Osteocyte (in vitro differentiated cells): Measurements from ENCODE around the gene PHKA1. TPM values are rescaled to one million over a fixed set of nuclear protein-coding genes. Genes with fewer than 3 reads are reported as not detected.

Experiments used
- DNase-seq: peaks from one replicate; pipeline ENCODE4 v3.0.0; 2021; ENCODE audit warnings: mixed read lengths; ENCODE audit not compliant: unreplicated experiment; ENCODE audit errors: extremely low spot score
- H3K27ac Mint-ChIP-seq: one replicate; pipeline ENCODE4 v1.8.0; 2021; ENCODE audit warnings: mild to moderate bottlenecking, mixed read lengths; ENCODE audit not compliant: unreplicated experiment
- H3K27me3 Mint-ChIP-seq: one replicate; pipeline ENCODE4 v1.8.0; 2021; ENCODE audit warnings: mixed read lengths; ENCODE audit not compliant: unreplicated experiment
- H3K36me3 Mint-ChIP-seq: one replicate; pipeline ENCODE4 v1.8.0; 2021; ENCODE audit warnings: mixed read lengths; ENCODE audit not compliant: unreplicated experiment
- H3K4me1 Mint-ChIP-seq: one replicate; pipeline ENCODE4 v1.8.0; 2021; ENCODE audit warnings: mixed read lengths; ENCODE audit not compliant: unreplicated experiment
- H3K4me3 Mint-ChIP-seq: one replicate; pipeline ENCODE4 v1.8.0; 2021; ENCODE audit warnings: mild to moderate bottlenecking, moderate library complexity, mixed read lengths; ENCODE audit not compliant: unreplicated experiment
- H3K9me3 Mint-ChIP-seq: one replicate; pipeline ENCODE4 v1.8.0; 2021; ENCODE audit warnings: mixed read lengths; ENCODE audit not compliant: unreplicated experiment
- total RNA-seq: library from RNA; stranded (reverse); gene quantifications from 2 replicates; pipeline ENCODE4 v1.2.1, GENCODE V29; 2021
- TF ChIP-seq, protein P1 (sequence below): fragments of 200-600 bp; sonication (generic); IDR thresholded peaks from 2 replicates; pipeline ENCODE4 v1.5.0; 2021; ENCODE audit warnings: antibody characterized with exemption, mild to moderate bottlenecking, moderate library complexity

PHKA1 gene
- total RNA-seq, 1 donor from 2014 or later = 2.6 TPM

- H3K4me3 Mint-ChIP-seq = no peak overlapping the region
- no peaks in the 10 kb centered on the region for H3K27me3 Mint-ChIP-seq
- no peaks in the 10 kb centered on the region for H3K4me1 Mint-ChIP-seq
- DNase-seq = no peak
- no peaks in the 10 kb centered on the region for H3K36me3 Mint-ChIP-seq
- TF ChIP-seq, protein P1, sequence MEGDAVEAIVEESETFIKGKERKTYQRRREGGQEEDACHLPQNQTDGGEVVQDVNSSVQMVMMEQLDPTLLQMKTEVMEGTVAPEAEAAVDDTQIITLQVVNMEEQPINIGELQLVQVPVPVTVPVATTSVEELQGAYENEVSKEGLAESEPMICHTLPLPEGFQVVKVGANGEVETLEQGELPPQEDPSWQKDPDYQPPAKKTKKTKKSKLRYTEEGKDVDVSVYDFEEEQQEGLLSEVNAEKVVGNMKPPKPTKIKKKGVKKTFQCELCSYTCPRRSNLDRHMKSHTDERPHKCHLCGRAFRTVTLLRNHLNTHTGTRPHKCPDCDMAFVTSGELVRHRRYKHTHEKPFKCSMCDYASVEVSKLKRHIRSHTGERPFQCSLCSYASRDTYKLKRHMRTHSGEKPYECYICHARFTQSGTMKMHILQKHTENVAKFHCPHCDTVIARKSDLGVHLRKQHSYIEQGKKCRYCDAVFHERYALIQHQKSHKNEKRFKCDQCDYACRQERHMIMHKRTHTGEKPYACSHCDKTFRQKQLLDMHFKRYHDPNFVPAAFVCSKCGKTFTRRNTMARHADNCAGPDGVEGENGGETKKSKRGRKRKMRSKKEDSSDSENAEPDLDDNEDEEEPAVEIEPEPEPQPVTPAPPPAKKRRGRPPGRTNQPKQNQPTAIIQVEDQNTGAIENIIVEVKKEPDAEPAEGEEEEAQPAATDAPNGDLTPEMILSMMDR = no peak
- H3K9me3 Mint-ChIP-seq = no peaks in the 10 kb centered on the region
- H3K27ac Mint-ChIP-seq = no peak overlapping the region
Observed at GRCh38 chrX:72666451-72666850, 47.7 kb downstream of the PHKA1 start.

- Mint-ChIP-seq H3K36me3 (no peaks in the 10 kb centered on the region), H3K4me1 (no peaks in the 10 kb centered on the region), H3K4me3 (no peak overlapping the region), H3K27me3 (no peaks in the 10 kb centered on the region), H3K9me3 (no peaks in the 10 kb centered on the region), H3K27ac (no peak overlapping the region)
- TF ChIP-seq, protein P1 = no peak
- DNase-seq = no peak
Observed at GRCh38 chrX:72663737-72664136, 50.4 kb downstream of the PHKA1 start.

GRCh38 chrX:72662020-72662747, 51.9 kb downstream of the PHKA1 start:
- H3K27me3 Mint-ChIP-seq = no peaks in the 10 kb centered on the region
- DNase-seq = no peak

DNA sequence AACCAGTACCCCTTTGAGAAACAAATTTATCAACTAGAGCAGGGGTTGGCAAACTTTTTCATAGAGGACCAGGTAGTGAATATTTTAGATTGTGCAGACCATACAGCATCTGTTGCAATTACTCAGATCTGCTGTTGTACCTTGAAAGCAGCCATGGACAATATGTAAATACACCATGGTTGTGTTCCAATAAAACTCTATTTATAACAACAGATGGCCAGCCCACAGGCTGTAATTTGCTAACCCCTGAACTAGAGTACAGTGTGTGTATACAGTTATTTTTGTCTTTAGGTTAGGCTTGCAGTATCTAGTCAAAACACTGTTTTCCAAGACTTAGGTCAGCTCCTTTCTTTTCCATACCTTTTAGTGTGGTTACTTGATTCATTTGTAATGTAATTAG, 54.4 kb downstream of the PHKA1 start:
- no peaks in the 10 kb centered on the region for H3K9me3 Mint-ChIP-seq
- H3K4me1 Mint-ChIP-seq = no peaks in the 10 kb centered on the region
- H3K27me3 Mint-ChIP-seq = no peaks in the 10 kb centered on the region
- TF ChIP-seq, protein P1 = no peak
- no peak overlapping the region for H3K4me3 Mint-ChIP-seq
- no peaks in the 10 kb centered on the region for H3K36me3 Mint-ChIP-seq
- no peak for DNase-seq
- no peak overlapping the region for H3K27ac Mint-ChIP-seq

More at GRCh38 chrX:72662020-72662747, 51.9 kb downstream of the PHKA1 start:
- no peak overlapping the region for H3K4me3 Mint-ChIP-seq
- no peak overlapping the region for H3K27ac Mint-ChIP-seq
- H3K4me1 Mint-ChIP-seq = no peaks in the 10 kb centered on the region
- TF ChIP-seq, protein P1 = no peak
- no peaks in the 10 kb centered on the region for H3K9me3 Mint-ChIP-seq
- no peaks in the 10 kb centered on the region for H3K36me3 Mint-ChIP-seq

DNA sequence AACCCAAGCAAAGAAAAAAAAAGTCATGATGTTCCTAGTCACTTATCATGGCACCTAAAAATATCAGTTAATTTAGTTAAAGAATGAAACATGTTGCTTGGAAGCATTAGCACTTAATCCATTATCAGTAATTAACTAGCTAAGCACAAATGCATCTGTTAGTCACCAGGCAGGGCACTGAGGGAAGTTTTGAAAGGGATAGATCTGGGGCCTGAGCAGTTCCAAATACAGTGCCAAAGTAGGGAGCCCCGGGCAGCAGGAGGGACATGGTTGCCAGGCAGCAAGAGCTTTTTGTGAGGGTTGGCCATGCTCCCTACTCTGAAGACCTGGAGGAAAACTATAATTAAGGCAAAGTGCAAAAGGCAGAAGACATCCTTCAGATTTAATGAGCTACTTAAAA, 62.0 kb downstream of the PHKA1 start:
- H3K36me3 Mint-ChIP-seq = no peaks in the 10 kb centered on the region
- H3K4me1 Mint-ChIP-seq = no peaks in the 10 kb centered on the region
- TF ChIP-seq, protein P1 = no peak
- no peaks in the 10 kb centered on the region for H3K9me3 Mint-ChIP-seq
- DNase-seq = no peak
- H3K27me3 Mint-ChIP-seq = no peaks in the 10 kb centered on the region
- H3K4me3 Mint-ChIP-seq = no peak overlapping the region
- H3K27ac Mint-ChIP-seq = no peak overlapping the region
